ENCODE measurements around the gene DDRGK1.

DNA sequence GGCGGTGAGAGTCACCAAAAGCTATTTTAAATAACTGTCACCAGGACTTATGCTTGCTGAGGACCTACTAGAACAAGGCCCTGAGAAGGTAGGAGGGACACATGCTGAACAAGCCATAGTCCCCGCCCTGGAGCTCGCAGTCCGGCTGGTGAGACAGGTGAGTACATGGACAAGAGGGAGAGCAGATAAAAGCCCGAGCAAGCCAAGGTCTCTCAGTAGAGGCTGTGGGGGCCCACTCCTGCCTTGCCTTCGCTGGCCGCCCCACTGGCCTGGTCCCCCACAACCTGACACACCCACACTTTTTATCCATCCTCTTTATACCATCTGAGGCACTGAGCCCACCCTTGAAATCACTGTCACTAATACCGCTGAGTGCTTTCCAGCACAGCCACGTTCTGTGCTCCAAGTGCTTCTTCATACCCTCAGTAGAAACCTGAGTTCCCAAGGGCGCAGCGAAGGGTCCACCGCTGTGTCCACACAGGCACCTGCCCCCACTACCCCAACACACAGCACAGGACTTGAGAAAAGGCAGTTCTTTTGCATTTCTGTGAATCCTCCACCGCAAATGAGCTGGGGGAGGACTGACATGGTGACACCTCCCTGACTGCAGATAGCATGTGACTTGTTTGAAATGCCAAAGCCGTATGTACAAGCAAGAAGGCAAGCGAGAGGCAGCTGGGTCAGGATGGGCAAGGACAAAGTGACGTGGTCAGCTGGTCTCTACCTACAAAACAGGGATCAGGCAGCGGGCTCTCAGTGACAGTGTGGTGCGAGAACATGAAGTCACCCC is 12.1 kb downstream of the DDRGK1 start:
- TF ChIP-seq, protein P1, sequence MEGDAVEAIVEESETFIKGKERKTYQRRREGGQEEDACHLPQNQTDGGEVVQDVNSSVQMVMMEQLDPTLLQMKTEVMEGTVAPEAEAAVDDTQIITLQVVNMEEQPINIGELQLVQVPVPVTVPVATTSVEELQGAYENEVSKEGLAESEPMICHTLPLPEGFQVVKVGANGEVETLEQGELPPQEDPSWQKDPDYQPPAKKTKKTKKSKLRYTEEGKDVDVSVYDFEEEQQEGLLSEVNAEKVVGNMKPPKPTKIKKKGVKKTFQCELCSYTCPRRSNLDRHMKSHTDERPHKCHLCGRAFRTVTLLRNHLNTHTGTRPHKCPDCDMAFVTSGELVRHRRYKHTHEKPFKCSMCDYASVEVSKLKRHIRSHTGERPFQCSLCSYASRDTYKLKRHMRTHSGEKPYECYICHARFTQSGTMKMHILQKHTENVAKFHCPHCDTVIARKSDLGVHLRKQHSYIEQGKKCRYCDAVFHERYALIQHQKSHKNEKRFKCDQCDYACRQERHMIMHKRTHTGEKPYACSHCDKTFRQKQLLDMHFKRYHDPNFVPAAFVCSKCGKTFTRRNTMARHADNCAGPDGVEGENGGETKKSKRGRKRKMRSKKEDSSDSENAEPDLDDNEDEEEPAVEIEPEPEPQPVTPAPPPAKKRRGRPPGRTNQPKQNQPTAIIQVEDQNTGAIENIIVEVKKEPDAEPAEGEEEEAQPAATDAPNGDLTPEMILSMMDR (IDR thresholded peaks at IDR 0.05) = no peak
- no peak for TF ChIP-seq POLR2A (IDR thresholded peaks at IDR 0.05)

Data from esophagus squamous epithelium (tissue), 4 donors.